ENCODE data around the gene LRRC37A. TPM values are rescaled to one million over a fixed set of nuclear protein-coding genes. Genes with fewer than 3 reads are reported as not detected.
"Not testable (repeated sequence)": the region's sequence is repeated elsewhere in the genome, so short reads cannot be mapped to it uniquely, and the experiment has no call there.

LRRC37A gene
- total RNA-seq, 1 experiment from 2014 or later: 2.9 TPM

DNA sequence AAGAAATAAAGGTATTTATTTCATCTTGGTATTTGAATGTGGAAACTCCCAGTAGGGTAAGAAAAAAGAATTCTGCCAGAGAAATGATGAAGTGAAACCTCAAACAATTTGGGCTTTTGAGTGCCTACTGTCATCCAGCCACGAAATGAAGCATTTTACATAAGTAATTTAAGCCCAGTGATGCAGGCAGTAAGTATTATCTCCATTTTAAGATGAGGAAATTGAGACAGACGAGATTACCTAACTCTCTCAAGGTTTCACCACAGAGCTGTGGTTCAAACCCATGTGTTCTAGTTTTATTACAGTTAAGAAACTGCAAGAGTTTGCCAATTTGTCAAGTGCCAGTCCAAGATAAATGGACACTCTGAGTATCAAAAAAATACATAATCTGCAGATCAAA, 53.4 kb downstream of the LRRC37A start:
- H3K27me3 ChIP-seq (replicated peaks; ENCODE audit: control insufficient read depth, insufficient read depth, low read length); H3K36me3 ChIP-seq (ENCODE audit: control insufficient read depth, insufficient read depth, low read length); DNase-seq; CTCF ChIA-PET; intact Hi-C loops (cut with micrococcal nuclease; ENCODE audit: unreplicated experiment); H3K4me1 Mint-ChIP-seq (ENCODE audit: low read depth, unreplicated experiment); H3K9me3 Mint-ChIP-seq (ENCODE audit: unreplicated experiment); H3K4me3 Mint-ChIP-seq (ENCODE audit: unreplicated experiment); H3K27ac Mint-ChIP-seq (ENCODE audit: unreplicated experiment); H3K4me3 ChIP-seq (ENCODE audit: low read depth, low read length); POLR2A ChIA-PET; H3K9me3 ChIP-seq; H3K36me3 Mint-ChIP-seq (ENCODE audit: insufficient read depth, unreplicated experiment); H3K27me3 Mint-ChIP-seq (ENCODE audit: insufficient read depth, unreplicated experiment); H3K4me1 ChIP-seq: not testable (repeated sequence)
- TSS peak; percentile 18 for BruUV-seq (replicated peaks)

DNA sequence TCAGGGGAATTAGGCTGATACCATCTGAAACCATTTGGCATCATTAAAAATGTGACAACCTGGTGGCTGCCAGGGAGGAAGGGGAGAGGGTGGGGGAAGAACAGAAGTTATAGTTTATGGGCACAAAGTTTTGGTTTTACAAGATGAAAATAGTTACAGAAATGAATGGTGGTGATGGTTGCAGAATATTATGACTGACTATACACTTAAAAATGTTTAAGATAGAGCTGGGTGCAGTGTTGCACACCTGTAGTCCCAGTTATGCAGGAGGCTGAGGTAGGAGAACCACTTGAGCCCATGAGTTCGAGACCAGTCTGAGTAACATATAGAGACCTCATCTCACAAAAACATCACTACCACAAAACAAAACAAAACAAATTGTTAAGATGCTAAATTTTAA, 54.1 kb downstream of the LRRC37A start:
- H3K4me3 Mint-ChIP-seq (ENCODE audit: unreplicated experiment); H3K36me3 ChIP-seq (ENCODE audit: control insufficient read depth, insufficient read depth, low read length); H3K36me3 Mint-ChIP-seq (ENCODE audit: insufficient read depth, unreplicated experiment); BruUV-seq (replicated peaks); H3K4me3 ChIP-seq (ENCODE audit: low read depth, low read length); H3K9me3 Mint-ChIP-seq (ENCODE audit: unreplicated experiment); CTCF ChIA-PET; H3K27ac Mint-ChIP-seq (ENCODE audit: unreplicated experiment); H3K4me1 ChIP-seq; POLR2A ChIA-PET; H3K27me3 ChIP-seq (replicated peaks; ENCODE audit: control insufficient read depth, insufficient read depth, low read length); H3K27me3 Mint-ChIP-seq (ENCODE audit: insufficient read depth, unreplicated experiment); intact Hi-C loops (cut with micrococcal nuclease; ENCODE audit: unreplicated experiment); DNase-seq; H3K9me3 ChIP-seq; H3K4me1 Mint-ChIP-seq (ENCODE audit: low read depth, unreplicated experiment): not testable (repeated sequence)

DNA sequence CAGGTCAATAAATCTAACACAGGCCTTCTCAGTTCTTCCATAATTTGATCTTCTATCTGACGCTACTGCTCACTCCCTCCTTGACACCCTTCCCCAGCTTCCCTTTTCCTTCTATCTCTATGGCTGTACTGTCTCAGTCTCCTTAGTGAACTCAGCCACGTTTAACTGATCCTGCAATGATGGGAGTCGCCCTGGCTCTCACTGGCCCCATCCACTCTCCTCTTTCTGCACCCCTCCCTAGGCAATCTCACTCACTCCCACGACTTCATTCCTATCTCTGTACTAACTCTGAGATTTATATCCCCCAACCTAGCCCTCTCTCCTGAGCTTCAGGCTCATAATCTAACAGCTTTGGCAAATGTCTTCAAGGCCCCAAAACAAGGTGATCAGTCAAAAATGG, 58.9 kb downstream of the LRRC37A start:
- H3K9me3 ChIP-seq; H3K4me1 Mint-ChIP-seq (ENCODE audit: low read depth, unreplicated experiment); POLR2A ChIA-PET; H3K27me3 Mint-ChIP-seq (ENCODE audit: insufficient read depth, unreplicated experiment); H3K27me3 ChIP-seq (replicated peaks; ENCODE audit: control insufficient read depth, insufficient read depth, low read length); H3K4me1 ChIP-seq; H3K36me3 Mint-ChIP-seq (ENCODE audit: insufficient read depth, unreplicated experiment); H3K27ac Mint-ChIP-seq (ENCODE audit: unreplicated experiment); H3K4me3 ChIP-seq (ENCODE audit: low read depth, low read length); BruUV-seq (replicated peaks); DNase-seq; CTCF ChIA-PET; H3K4me3 Mint-ChIP-seq (ENCODE audit: unreplicated experiment); H3K36me3 ChIP-seq (ENCODE audit: control insufficient read depth, insufficient read depth, low read length); H3K9me3 Mint-ChIP-seq (ENCODE audit: unreplicated experiment); intact Hi-C loops (cut with micrococcal nuclease; ENCODE audit: unreplicated experiment): not testable (repeated sequence)

DNA sequence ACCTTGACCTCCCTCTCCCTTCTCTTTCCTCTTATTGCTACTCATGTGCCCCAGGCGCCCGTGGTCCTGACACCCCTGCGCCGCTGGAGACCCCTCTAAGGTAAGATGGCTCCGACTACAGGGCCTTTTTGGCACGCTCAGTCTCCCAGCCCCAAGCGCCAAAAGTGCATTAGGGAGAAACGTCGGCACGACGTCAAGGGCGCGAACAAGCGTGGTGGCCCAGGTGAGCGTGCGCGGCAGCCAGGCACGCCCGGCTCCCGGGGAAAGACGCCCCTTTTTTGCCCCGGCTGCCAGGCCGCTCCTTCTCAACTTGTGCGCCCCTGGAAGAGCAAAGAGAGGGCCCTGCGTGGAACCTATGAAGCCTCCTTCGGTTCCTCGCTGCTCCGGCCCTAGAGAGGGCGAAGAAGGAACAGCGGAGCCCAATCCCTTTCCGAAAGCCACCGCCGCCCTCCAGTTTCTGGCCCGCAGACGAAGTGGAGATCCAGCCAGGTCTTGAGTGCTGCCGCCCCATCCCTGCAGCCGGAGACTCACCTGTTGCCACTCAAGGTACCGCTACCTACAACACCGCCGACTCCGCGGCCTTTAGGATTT, 66.3 kb downstream of the LRRC37A start:
- H3K36me3 Mint-ChIP-seq (ENCODE audit: insufficient read depth, unreplicated experiment); H3K4me3 ChIP-seq (ENCODE audit: low read depth, low read length); H3K27me3 ChIP-seq (replicated peaks; ENCODE audit: control insufficient read depth, insufficient read depth, low read length); CTCF ChIA-PET; H3K36me3 ChIP-seq (ENCODE audit: control insufficient read depth, insufficient read depth, low read length); H3K4me3 Mint-ChIP-seq (ENCODE audit: unreplicated experiment); H3K4me1 Mint-ChIP-seq (ENCODE audit: low read depth, unreplicated experiment); H3K9me3 Mint-ChIP-seq (ENCODE audit: unreplicated experiment); H3K27me3 Mint-ChIP-seq (ENCODE audit: insufficient read depth, unreplicated experiment); H3K4me1 ChIP-seq; intact Hi-C loops (cut with micrococcal nuclease; ENCODE audit: unreplicated experiment); BruUV-seq (replicated peaks); H3K27ac Mint-ChIP-seq (ENCODE audit: unreplicated experiment); POLR2A ChIA-PET; DNase-seq; H3K9me3 ChIP-seq: not testable (repeated sequence)

DNA sequence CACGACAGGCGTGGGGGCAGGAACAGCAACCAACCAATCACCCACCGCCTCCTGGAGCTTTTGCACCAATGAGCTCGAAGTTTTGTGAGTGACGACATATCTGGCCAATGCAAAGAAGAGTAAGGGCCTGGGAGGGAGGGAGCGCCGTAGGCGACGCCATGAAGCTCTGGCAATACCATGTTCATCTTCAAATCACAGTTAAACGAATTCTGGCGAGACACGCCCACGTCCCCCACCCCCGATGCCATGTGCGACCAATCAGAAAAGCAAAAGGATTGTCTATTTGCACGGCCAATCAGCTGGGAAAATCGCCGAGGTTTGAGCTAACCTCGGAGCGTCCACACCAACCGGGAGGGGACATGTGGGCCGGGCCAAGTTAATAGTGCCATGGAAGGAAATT, 66.8 kb downstream of the LRRC37A start, which contains the start of gene ARL17B:
Gene ARL17B, minus strand, starts transcription at position 12 of the 400 bp plus-strand sequence. CDS start 3,369 bp downstream, outside the sequence.
- CTCF ChIA-PET; POLR2A ChIA-PET; H3K9me3 ChIP-seq; H3K4me1 Mint-ChIP-seq (ENCODE audit: low read depth, unreplicated experiment); intact Hi-C loops (cut with micrococcal nuclease; ENCODE audit: unreplicated experiment); H3K27ac Mint-ChIP-seq (ENCODE audit: unreplicated experiment); H3K27me3 Mint-ChIP-seq (ENCODE audit: insufficient read depth, unreplicated experiment); H3K36me3 Mint-ChIP-seq (ENCODE audit: insufficient read depth, unreplicated experiment); H3K27me3 ChIP-seq (replicated peaks; ENCODE audit: control insufficient read depth, insufficient read depth, low read length); H3K9me3 Mint-ChIP-seq (ENCODE audit: unreplicated experiment); H3K4me1 ChIP-seq; H3K36me3 ChIP-seq (ENCODE audit: control insufficient read depth, insufficient read depth, low read length): not testable (repeated sequence)
- peak; percentile 97 to 99 for DNase-seq
- H3K4me3 ChIP-seq (ENCODE audit: low read depth, low read length): peak within 1 kb of the TSS; percentile 12; the same call in 1 of the 2 replicates
- BruUV-seq (replicated peaks): TSS peak; percentile 78
- H3K4me3 Mint-ChIP-seq (ENCODE audit: unreplicated experiment): peak within 1 kb of the TSS; percentile 47

DNA sequence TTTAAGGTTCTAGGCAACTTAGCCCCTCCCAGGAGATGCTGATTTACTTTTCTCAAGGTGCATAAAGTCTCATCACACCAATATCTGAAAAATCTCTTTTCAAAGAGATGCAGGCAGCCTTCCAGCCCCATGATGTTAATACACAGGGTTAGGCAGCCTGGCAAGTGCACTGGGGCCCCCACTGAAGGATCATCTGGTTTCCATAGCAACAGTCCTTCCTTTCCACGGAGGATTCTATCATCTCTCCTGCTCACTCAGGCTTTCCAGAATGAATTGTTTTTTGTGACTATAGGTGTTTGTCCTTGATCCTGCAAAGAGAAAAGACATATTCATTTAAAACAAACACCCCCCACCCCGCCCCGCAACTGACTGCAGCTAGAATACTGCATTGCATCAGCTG, 72.6 kb downstream of the LRRC37A start:
- H3K27me3 ChIP-seq (replicated peaks; ENCODE audit: control insufficient read depth, insufficient read depth, low read length); H3K4me1 ChIP-seq; H3K27ac Mint-ChIP-seq (ENCODE audit: unreplicated experiment); CTCF ChIA-PET; DNase-seq; H3K4me1 Mint-ChIP-seq (ENCODE audit: low read depth, unreplicated experiment); H3K4me3 ChIP-seq (ENCODE audit: low read depth, low read length); POLR2A ChIA-PET; BruUV-seq (replicated peaks); H3K36me3 ChIP-seq (ENCODE audit: control insufficient read depth, insufficient read depth, low read length); H3K27me3 Mint-ChIP-seq (ENCODE audit: insufficient read depth, unreplicated experiment); H3K9me3 Mint-ChIP-seq (ENCODE audit: unreplicated experiment); H3K4me3 Mint-ChIP-seq (ENCODE audit: unreplicated experiment); H3K36me3 Mint-ChIP-seq (ENCODE audit: insufficient read depth, unreplicated experiment); intact Hi-C loops (cut with micrococcal nuclease; ENCODE audit: unreplicated experiment); H3K9me3 ChIP-seq: not testable (repeated sequence)

DNA sequence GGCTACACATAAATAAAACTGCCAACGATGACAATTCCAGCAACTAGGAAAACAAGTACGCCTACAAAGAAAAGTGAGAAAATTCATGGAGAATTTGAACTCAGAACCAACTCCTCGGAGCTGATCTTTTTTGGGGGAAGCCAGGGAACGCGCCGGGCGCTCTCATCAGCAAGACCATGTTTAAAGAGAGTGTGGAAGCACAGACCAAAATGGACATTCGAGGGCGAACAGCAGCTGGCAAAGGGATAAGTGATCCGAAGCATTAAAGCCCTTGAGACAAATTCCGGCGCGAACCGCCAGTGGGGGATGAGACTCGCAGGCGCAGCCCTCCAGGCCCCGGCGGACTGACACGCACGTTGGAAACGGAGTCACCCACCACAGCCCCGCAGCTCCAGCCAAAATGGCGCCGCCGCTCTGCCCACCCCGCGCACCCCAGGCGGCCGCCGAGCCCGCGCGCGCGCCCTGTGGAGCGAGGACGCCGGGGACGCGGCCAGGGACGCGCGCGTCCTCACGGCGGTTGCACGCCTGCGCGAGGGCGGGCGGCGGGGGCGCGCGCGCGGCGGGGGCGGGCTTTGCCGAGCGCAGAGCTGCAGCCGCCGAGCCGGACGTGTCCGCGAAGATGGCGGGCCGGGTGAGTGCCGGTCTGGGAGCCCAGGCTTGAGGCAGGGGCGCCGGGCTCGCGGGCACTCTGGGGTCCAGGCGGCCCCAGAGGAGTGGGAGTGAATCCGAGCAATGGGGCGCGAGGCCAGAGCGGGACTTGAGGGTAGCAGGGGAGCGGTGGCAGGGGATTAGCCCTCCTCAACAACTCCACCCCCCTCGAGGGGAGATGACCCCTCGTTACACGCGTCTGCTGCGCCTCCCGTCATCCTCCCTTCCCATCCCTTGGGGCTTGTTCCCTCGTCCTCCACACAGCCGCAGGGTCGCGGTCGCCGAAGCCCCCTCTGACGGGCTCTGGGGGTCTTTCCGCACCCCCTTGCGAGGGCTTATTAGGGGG, 77.6 kb downstream of the LRRC37A start:
- H3K9me3 Mint-ChIP-seq (ENCODE audit: unreplicated experiment); H3K27ac Mint-ChIP-seq (ENCODE audit: unreplicated experiment); H3K4me3 Mint-ChIP-seq (ENCODE audit: unreplicated experiment); H3K9me3 ChIP-seq; H3K27me3 Mint-ChIP-seq (ENCODE audit: insufficient read depth, unreplicated experiment); H3K4me1 ChIP-seq; POLR2A ChIA-PET; intact Hi-C loops (cut with micrococcal nuclease; ENCODE audit: unreplicated experiment); CTCF ChIA-PET; H3K27me3 ChIP-seq (replicated peaks; ENCODE audit: control insufficient read depth, insufficient read depth, low read length); BruUV-seq (replicated peaks); H3K4me1 Mint-ChIP-seq (ENCODE audit: low read depth, unreplicated experiment); DNase-seq; H3K36me3 ChIP-seq (ENCODE audit: control insufficient read depth, insufficient read depth, low read length); H3K36me3 Mint-ChIP-seq (ENCODE audit: insufficient read depth, unreplicated experiment); H3K4me3 ChIP-seq (ENCODE audit: low read depth, low read length): not testable (repeated sequence)
